ENCODE results near the gene FOXO3. TPM values are rescaled to one million over a fixed set of nuclear protein-coding genes. Genes with fewer than 3 reads are reported as not detected.
A peak's percentile ranks its signal among the peaks of the same experiment; 100 is the strongest.
"Not testable (repeated sequence)": the region's sequence is repeated elsewhere in the genome, so short reads cannot be mapped to it uniquely, and the experiment has no call there.

FOXO3 gene
- total RNA-seq, 1 experiment from 2014 or later = 43.8 TPM

DNA sequence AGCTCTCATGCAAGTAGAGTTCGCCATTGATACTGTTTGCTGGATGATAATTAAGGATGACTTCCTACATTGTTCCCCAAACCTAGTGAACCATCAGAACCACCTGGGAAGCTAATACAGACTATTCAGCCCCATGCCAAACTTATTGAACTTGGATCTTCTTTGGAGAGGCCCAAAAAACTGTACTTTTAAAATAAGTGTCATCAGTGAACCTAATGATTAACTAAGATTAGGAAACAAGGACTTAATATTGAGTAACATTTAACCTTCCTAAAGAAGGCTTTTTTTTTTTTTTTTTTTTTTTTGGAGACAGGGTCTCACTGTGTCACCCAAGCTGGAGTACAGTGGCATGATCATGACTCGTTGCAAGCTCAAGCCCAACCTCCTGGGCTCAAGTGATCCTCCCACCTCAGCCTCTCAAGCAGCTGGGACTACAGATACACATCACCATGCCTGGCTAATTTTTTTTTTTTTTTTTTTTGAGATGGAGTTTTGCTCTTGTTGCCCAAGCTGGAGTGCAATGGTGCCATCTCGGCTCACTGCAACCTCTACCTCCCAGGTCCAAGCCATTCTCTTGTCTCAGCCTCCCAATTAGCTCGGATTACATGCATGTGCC lies 24.7 kb upstream of the FOXO3 start:
- CTCF ChIA-PET = not testable (repeated sequence)

DNA sequence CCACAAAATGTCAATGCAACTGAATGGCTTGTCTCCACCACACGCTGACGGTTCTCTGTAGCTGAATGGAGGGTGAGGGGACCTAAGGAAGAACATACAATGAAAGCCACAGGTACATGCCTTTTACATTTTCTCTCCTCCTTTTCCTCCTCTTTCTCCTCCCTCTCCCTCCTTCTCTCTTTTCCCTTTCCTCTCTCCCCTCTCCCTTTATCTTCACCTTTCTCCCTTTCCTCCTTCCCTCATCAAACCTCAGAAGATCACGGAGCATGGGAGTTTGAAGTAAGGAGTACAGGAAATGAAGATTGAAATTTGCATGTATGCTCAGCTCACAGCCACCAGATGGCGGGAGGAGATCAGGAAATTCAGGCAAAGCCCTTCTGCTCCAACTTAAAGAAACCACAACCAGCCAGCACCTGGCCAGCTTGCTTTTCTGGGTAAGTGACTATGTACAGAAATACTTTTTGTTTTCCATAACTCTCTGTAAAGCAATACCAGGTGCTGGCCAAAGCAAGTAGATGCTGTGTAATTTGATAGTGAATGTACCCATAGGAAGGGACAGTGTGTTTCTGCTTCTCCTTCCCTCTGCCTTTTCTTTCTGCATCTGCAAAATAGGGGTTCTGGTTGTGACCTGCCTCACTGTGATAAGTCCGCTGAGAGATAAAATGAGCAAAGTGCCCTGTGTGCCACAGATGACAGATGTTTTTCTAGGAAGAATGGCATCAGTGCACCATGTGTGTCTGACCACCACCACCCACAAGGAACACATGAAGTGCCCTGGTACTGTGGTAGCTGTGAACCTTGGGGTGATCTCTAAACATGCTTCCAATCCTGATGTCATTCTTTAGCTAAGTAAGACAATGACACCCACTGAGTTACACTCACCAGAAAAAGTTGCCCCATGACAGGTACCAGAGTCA lies 18.6 kb upstream of the FOXO3 start:
- POLR2A ChIA-PET = interaction anchor here (0.9 kb wide), 1 partner anchor 16 kb away, joined by 3 read pairs; no protein-coding TSS in a partner anchor
- Histone ChIP-seq H3K4me1 (ENCODE audit: control insufficient read depth, insufficient read depth, low read length) (no peaks in the 10 kb centered on the region), H3K36me3 (ENCODE audit: control insufficient read depth, insufficient read depth, low read length) (no peaks in the 10 kb centered on the region), H3K27me3 (ENCODE audit: control insufficient read depth, insufficient read depth, low read length) (no peaks in the 10 kb centered on the region), H3K27ac (ENCODE audit: low read length) (no peak overlapping the region), H3K4me3 (ENCODE audit: low read depth in 2 of 2, low read length in 2 of 2) (peak overlapping the region; percentile 5 to 35), H3K9me3 (ENCODE audit: control insufficient read depth, insufficient read depth, low read depth, low read length) (peaks cover 4% of the 10 kb centered on the region; the same call in 1 of the 2 replicates)
- TF ChIP-seq SIN3A (IDR thresholded peaks at IDR 0.05; ENCODE audit: borderline replicate concordance, insufficient read depth, low read depth, low read length) = no peak
- TF ChIP-seq, protein P1, sequence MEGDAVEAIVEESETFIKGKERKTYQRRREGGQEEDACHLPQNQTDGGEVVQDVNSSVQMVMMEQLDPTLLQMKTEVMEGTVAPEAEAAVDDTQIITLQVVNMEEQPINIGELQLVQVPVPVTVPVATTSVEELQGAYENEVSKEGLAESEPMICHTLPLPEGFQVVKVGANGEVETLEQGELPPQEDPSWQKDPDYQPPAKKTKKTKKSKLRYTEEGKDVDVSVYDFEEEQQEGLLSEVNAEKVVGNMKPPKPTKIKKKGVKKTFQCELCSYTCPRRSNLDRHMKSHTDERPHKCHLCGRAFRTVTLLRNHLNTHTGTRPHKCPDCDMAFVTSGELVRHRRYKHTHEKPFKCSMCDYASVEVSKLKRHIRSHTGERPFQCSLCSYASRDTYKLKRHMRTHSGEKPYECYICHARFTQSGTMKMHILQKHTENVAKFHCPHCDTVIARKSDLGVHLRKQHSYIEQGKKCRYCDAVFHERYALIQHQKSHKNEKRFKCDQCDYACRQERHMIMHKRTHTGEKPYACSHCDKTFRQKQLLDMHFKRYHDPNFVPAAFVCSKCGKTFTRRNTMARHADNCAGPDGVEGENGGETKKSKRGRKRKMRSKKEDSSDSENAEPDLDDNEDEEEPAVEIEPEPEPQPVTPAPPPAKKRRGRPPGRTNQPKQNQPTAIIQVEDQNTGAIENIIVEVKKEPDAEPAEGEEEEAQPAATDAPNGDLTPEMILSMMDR (IDR thresholded peaks at IDR 0.05) = peak; percentile 95
- CTCF ChIA-PET = interaction anchor here (0.6 to 2.1 kb wide), 10 partner anchors 12 to 531 kb away, joined by 3 to 24 read pairs (median 4); no protein-coding TSS in a partner anchor
- DNase-seq (ENCODE audit: low read depth, low spot score) (no peak), ATAC-seq (peak; percentile 93)
- no TSS peak for BruUV-seq (replicated peaks)
- intact Hi-C loops (cut with micrococcal nuclease; ENCODE audit: unreplicated experiment) = loop anchor here (1.0 to 5.0 kb wide), 4 partner anchors 240 to 531 kb away; no protein-coding TSS in a partner anchor
- in situ Hi-C loops (cut with HindIII; ENCODE audit: low pct_unique_long_range_greater_than_20kb, low sequenced_read_pairs) = no loop called here

More for the DNA sequence above, 24.7 kb upstream of the FOXO3 start:
- H3K4me1 ChIP-seq (ENCODE audit: control insufficient read depth, insufficient read depth, low read length); H3K27me3 ChIP-seq (ENCODE audit: control insufficient read depth, insufficient read depth, low read length); H3K27ac ChIP-seq (ENCODE audit: low read length); BruUV-seq (replicated peaks); H3K36me3 ChIP-seq (ENCODE audit: control insufficient read depth, insufficient read depth, low read length); DNase-seq (ENCODE audit: low read depth, low spot score); POLR2A ChIA-PET; H3K4me3 ChIP-seq (ENCODE audit: low read depth in 2 of 2, low read length in 2 of 2); in situ Hi-C loops (cut with HindIII; ENCODE audit: low pct_unique_long_range_greater_than_20kb, low sequenced_read_pairs); H3K9me3 ChIP-seq (ENCODE audit: control insufficient read depth, insufficient read depth, low read depth, low read length); ATAC-seq; intact Hi-C loops (cut with micrococcal nuclease; ENCODE audit: unreplicated experiment): not testable (repeated sequence)

DNA sequence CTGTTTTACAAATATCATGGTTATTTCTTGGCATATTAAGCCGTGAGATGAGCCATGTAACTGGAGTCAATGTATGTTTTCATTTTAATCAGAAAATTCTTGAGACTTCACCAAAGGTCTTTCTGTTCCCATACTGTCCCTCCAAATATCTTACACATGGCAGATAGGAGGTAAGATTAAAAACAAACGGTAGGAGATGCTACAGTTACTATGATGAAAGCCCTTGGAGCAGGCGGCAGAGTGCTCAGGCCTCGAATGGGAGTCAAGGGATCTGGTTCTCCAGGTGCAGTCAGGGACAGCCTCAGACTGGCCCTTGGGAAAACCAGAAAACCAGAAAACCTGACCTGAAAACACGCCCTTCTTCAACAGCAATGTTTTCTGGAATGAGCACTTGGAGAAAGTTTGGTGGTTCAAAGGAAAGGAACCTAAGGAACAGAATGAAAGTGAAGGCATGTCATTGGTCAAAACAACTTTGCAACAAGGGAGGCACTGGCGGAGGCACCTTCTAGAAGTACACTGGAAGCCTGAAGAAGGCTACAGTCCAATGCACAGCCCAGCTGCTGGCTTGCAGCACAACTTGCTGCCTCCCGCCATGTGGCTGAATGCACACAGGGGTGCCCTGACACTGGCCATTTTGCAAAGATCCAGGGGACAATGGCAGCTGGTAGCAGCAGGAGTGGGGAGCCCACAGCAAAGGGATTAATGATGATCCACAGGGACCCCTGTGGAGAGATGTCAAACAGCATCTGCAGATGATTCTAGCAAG lies 17.4 kb upstream of the FOXO3 start:
- no peak overlapping the region for H3K4me3 ChIP-seq (ENCODE audit: low read depth in 2 of 2, low read length in 2 of 2)
- no TSS peak for BruUV-seq (replicated peaks)
- no peaks in the 10 kb centered on the region for H3K4me1 ChIP-seq (ENCODE audit: control insufficient read depth, insufficient read depth, low read length)
- ATAC-seq (no peak), DNase-seq (ENCODE audit: low read depth, low spot score) (no peak)
- H3K9me3 ChIP-seq (ENCODE audit: control insufficient read depth, insufficient read depth, low read depth, low read length) = peaks cover 4% of the 10 kb centered on the region; the same call in 1 of the 2 replicates
- no peaks in the 10 kb centered on the region for H3K36me3 ChIP-seq (ENCODE audit: control insufficient read depth, insufficient read depth, low read length)
- ChIA-PET POLR2A (interaction anchor here (0.7 kb wide), 1 partner anchor 304 kb away, joined by 4 read pairs; no protein-coding TSS in a partner anchor), CTCF (interaction anchor here (0.6 to 1.0 kb wide), 3 partner anchors 350 to 530 kb away, joined by 3 to 4 read pairs (median 3); no protein-coding TSS in a partner anchor)
- in situ Hi-C loops (cut with HindIII; ENCODE audit: low pct_unique_long_range_greater_than_20kb, low sequenced_read_pairs) = no loop called here
- no peaks in the 10 kb centered on the region for H3K27me3 ChIP-seq (ENCODE audit: control insufficient read depth, insufficient read depth, low read length)
- intact Hi-C loops (cut with micrococcal nuclease; ENCODE audit: unreplicated experiment) = loop anchor here (2.0 to 5.0 kb wide), 2 partner anchors 239 to 529 kb away; no protein-coding TSS in a partner anchor
- H3K27ac ChIP-seq (ENCODE audit: low read length) = no peak overlapping the region
- TF ChIP-seq TCF7L2 (IDR thresholded peaks at IDR 0.05; ENCODE audit: low read depth, low read length) (no peak), REST (IDR thresholded peaks at IDR 0.05; ENCODE audit: insufficient read depth in 1 of 2, low read depth in 2 of 2, low read length in 1 of 2) (no peak), POLR2AphosphoS5 (IDR thresholded peaks at IDR 0.05; ENCODE audit: low read depth, low read length) (no peak), SIN3A (IDR thresholded peaks at IDR 0.05; ENCODE audit: borderline replicate concordance, insufficient read depth, low read depth, low read length) (no peak)
- TF ChIP-seq, protein P1 (IDR thresholded peaks at IDR 0.05) = no peak
